ENCODE results near the gene SPG7.

The SPG7 gene

GRCh38 chr16:89536886-89537548 lies 28.8 kb downstream of the SPG7 start:
- H3K4me2 ChIP-seq (ENCODE audit: low read depth, low read length, poor library complexity, severe bottlenecking), result no peak overlapping the region
- no peaks in the 10 kb centered on the region for H3K9me2 ChIP-seq (replicated peaks; ENCODE audit: low read depth, low read length)
- no peaks in the 10 kb centered on the region for H4K20me1 ChIP-seq (ENCODE audit: insufficient read depth, low read length, poor library complexity, severe bottlenecking)
- no peaks in the 10 kb centered on the region for H3K79me2 ChIP-seq (ENCODE audit: insufficient read depth, low read length)
- H3K9ac ChIP-seq (ENCODE audit: low read depth, low read length, poor library complexity, severe bottlenecking), result no peak overlapping the region
- no peak for TF ChIP-seq EZH2phosphoT487 (IDR thresholded peaks at IDR 0.05; ENCODE audit: borderline replicate concordance)
- TF ChIP-seq, protein P1, sequence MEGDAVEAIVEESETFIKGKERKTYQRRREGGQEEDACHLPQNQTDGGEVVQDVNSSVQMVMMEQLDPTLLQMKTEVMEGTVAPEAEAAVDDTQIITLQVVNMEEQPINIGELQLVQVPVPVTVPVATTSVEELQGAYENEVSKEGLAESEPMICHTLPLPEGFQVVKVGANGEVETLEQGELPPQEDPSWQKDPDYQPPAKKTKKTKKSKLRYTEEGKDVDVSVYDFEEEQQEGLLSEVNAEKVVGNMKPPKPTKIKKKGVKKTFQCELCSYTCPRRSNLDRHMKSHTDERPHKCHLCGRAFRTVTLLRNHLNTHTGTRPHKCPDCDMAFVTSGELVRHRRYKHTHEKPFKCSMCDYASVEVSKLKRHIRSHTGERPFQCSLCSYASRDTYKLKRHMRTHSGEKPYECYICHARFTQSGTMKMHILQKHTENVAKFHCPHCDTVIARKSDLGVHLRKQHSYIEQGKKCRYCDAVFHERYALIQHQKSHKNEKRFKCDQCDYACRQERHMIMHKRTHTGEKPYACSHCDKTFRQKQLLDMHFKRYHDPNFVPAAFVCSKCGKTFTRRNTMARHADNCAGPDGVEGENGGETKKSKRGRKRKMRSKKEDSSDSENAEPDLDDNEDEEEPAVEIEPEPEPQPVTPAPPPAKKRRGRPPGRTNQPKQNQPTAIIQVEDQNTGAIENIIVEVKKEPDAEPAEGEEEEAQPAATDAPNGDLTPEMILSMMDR (conservative IDR thresholded peaks at IDR 0.05; ENCODE audit: low read length), result no peak
- no peaks in the 10 kb centered on the region for H3K27me3 ChIP-seq (ENCODE audit: insufficient read depth, low read length, poor library complexity, severe bottlenecking)
- no peaks in the 10 kb centered on the region for H3K4me1 ChIP-seq (ENCODE audit: insufficient read depth, low read length, poor library complexity, severe bottlenecking)
- H3K4me3 ChIP-seq (ENCODE audit: low read length, poor library complexity, severe bottlenecking), result no peak overlapping the region
- H3K9me3 ChIP-seq (ENCODE audit: insufficient read depth, low read depth, low read length), result no peaks in the 10 kb centered on the region
- H3F3A ChIP-seq (ENCODE audit: low read depth), result no peaks in the 10 kb centered on the region
- H2AFZ ChIP-seq (ENCODE audit: low read length), result no peak overlapping the region
- no peaks in the 10 kb centered on the region for H3K36me3 ChIP-seq (ENCODE audit: insufficient read depth, low read length)

- Histone ChIP-seq H2AFZ (ENCODE audit: low read length) (no peak overlapping the region), H3K36me3 (ENCODE audit: insufficient read depth, low read length) (no peaks in the 10 kb centered on the region), H3K9me3 (ENCODE audit: insufficient read depth, low read depth, low read length) (no peaks in the 10 kb centered on the region), H3K4me2 (ENCODE audit: low read depth, low read length, poor library complexity, severe bottlenecking) (no peak overlapping the region), H3F3A (ENCODE audit: low read depth) (no peaks in the 10 kb centered on the region), H3K27me3 (ENCODE audit: insufficient read depth, low read length, poor library complexity, severe bottlenecking) (no peaks in the 10 kb centered on the region), H3K9me2 (replicated peaks; ENCODE audit: low read depth, low read length) (no peaks in the 10 kb centered on the region), H3K79me2 (ENCODE audit: insufficient read depth, low read length) (no peaks in the 10 kb centered on the region), H4K20me1 (ENCODE audit: insufficient read depth, low read length, poor library complexity, severe bottlenecking) (no peaks in the 10 kb centered on the region), H3K4me3 (ENCODE audit: low read length, poor library complexity, severe bottlenecking) (no peak overlapping the region), H3K4me1 (ENCODE audit: insufficient read depth, low read length, poor library complexity, severe bottlenecking) (no peaks in the 10 kb centered on the region), H3K9ac (ENCODE audit: low read depth, low read length, poor library complexity, severe bottlenecking) (no peak overlapping the region)
- TF ChIP-seq, protein P1 (conservative IDR thresholded peaks at IDR 0.05; ENCODE audit: low read length), result no peak
Measured at GRCh38 chr16:89537549-89537925, 29.3 kb downstream of the SPG7 start.

DNA sequence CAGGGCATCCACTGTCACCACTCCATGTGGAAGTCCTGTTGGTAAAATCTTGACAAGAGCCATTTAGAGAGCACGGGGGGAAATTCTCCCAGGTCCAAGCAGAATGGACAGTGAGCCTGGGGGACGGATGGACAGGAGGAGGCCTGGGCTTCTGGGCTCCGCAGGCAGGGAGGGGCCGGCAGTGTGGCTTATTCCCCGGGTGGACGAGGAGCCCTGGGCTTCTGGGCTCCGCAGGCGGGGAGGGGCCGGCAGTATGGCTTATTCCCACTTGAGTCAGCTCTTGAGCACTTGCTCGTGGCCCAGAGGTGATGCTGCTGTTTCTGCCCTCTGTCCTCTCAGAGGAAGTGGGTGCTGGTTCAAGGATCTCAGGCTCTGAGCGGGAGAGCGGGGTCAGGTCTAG lies 30.1 kb downstream of the SPG7 start:
- Histone ChIP-seq H3K36me3 (ENCODE audit: insufficient read depth, low read length) (no peaks in the 10 kb centered on the region), H3K4me2 (ENCODE audit: low read depth, low read length, poor library complexity, severe bottlenecking) (no peak overlapping the region), H2AFZ (ENCODE audit: low read length) (no peak overlapping the region), H3K79me2 (ENCODE audit: insufficient read depth, low read length) (no peaks in the 10 kb centered on the region), H3F3A (ENCODE audit: low read depth) (no peaks in the 10 kb centered on the region), H3K9me3 (ENCODE audit: insufficient read depth, low read depth, low read length) (no peaks in the 10 kb centered on the region), H3K27me3 (ENCODE audit: insufficient read depth, low read length, poor library complexity, severe bottlenecking) (no peaks in the 10 kb centered on the region), H4K20me1 (ENCODE audit: insufficient read depth, low read length, poor library complexity, severe bottlenecking) (no peaks in the 10 kb centered on the region), H3K4me1 (ENCODE audit: insufficient read depth, low read length, poor library complexity, severe bottlenecking) (no peaks in the 10 kb centered on the region), H3K4me3 (ENCODE audit: low read length, poor library complexity, severe bottlenecking) (no peak overlapping the region), H3K9ac (ENCODE audit: low read depth, low read length, poor library complexity, severe bottlenecking) (no peak overlapping the region), H3K9me2 (replicated peaks; ENCODE audit: low read depth, low read length) (no peaks in the 10 kb centered on the region)
- TF ChIP-seq, protein P1 (conservative IDR thresholded peaks at IDR 0.05; ENCODE audit: low read length), result no peak
- TF ChIP-seq EZH2phosphoT487 (IDR thresholded peaks at IDR 0.05; ENCODE audit: borderline replicate concordance), result no peak
